ENCODE results near the gene SERPINA6. TPM values are rescaled to one million over a fixed set of nuclear protein-coding genes. Genes with fewer than 3 reads are reported as not detected.
"Not testable (repeated sequence)": the region's sequence is repeated elsewhere in the genome, so short reads cannot be mapped to it uniquely, and the experiment has no call there.

Gene SERPINA6
- total RNA-seq, 2 experiments from 2014 or later, result not detected

- CTCF ChIA-PET, result no interaction called here
- POLR2A ChIA-PET, result no interaction called here
These were observed 20.0 kb downstream of the SERPINA6 start for GRCh38 chr14:94303111-94303510.

- CTCF ChIA-PET, result no interaction called here
- POLR2A ChIA-PET, result no interaction called here
These were observed 25.0 kb downstream of the SERPINA6 start for GRCh38 chr14:94298130-94298529.

GRCh38 chr14:94296181-94296545, 27.0 kb downstream of the SERPINA6 start:
- CTCF ChIA-PET, result interaction anchor here (0.6 kb wide), 1 partner anchor 1937 kb away, joined by 3 read pairs; no protein-coding TSS in a partner anchor

GRCh38 chr14:94295360-94296180, 27.6 kb downstream of the SERPINA6 start:
- POLR2A ChIA-PET, result no interaction called here
- CTCF ChIA-PET, result interaction anchor here (0.6 kb wide), 1 partner anchor 1938 kb away, joined by 3 read pairs; no protein-coding TSS in a partner anchor

More at GRCh38 chr14:94296181-94296545, 27.0 kb downstream of the SERPINA6 start:
- POLR2A ChIA-PET, result not testable (repeated sequence)

GRCh38 chr14:94293578-94293924, 29.6 kb downstream of the SERPINA6 start:
- ChIA-PET POLR2A (interaction anchor here (0.6 kb wide), 2 partner anchors 31 to 164 kb away, joined by 3 read pairs; no protein-coding TSS in a partner anchor), CTCF (no interaction called here)

- CTCF ChIA-PET, result no interaction called here
- POLR2A ChIA-PET, result interaction anchor here (0.6 kb wide), 1 partner anchor 31 kb away, joined by 3 read pairs; no protein-coding TSS in a partner anchor
These were observed 30.1 kb downstream of the SERPINA6 start, which contains the start of gene SERPINA10 for GRCh38 chr14:94292872-94293577. Gene SERPINA10, minus strand, starts transcription at chr14:94293268. Its CDS starts 2,675 bp downstream, at chr14:94290593.

- ChIA-PET POLR2A (no interaction called here), CTCF (no interaction called here)
These were observed 30.6 kb downstream of the SERPINA6 start for GRCh38 chr14:94292526-94292871.

- CTCF ChIA-PET, result no interaction called here
These were observed 31.1 kb downstream of the SERPINA6 start for GRCh38 chr14:94291906-94292525.

GRCh38 chr14:94291159-94291905, 31.8 kb downstream of the SERPINA6 start:
- ChIA-PET CTCF (no interaction called here), POLR2A (no interaction called here)

More at GRCh38 chr14:94291906-94292525, 31.1 kb downstream of the SERPINA6 start:
- POLR2A ChIA-PET, result no interaction called here

- ChIA-PET POLR2A (no interaction called here), CTCF (no interaction called here)
These were observed 32.9 kb downstream of the SERPINA6 start for GRCh38 chr14:94290197-94290596.

GRCh38 chr14:94288610-94289465, 34.3 kb downstream of the SERPINA6 start:
- ChIA-PET POLR2A (no interaction called here), CTCF (no interaction called here)

- POLR2A ChIA-PET, result no interaction called here
- CTCF ChIA-PET, result interaction anchor here (0.7 kb wide), 1 partner anchor 31 kb away, joined by 3 read pairs; no protein-coding TSS in a partner anchor
These were observed 38.0 kb downstream of the SERPINA6 start for GRCh38 chr14:94285158-94285557.

- ChIA-PET POLR2A (no interaction called here), CTCF (no interaction called here)
These were observed 38.9 kb downstream of the SERPINA6 start for GRCh38 chr14:94284221-94284620.

GRCh38 chr14:94282991-94283723, 40.0 kb downstream of the SERPINA6 start:
- POLR2A ChIA-PET, result no interaction called here
- CTCF ChIA-PET, result interaction anchor here (0.7 kb wide), 1 partner anchor 27 kb away, joined by 3 read pairs; no protein-coding TSS in a partner anchor

GRCh38 chr14:94278731-94279130, 44.4 kb downstream of the SERPINA6 start:
- ChIA-PET CTCF (interaction anchor here (1.2 kb wide), 1 partner anchor 9 kb away, joined by 4 read pairs; no protein-coding TSS in a partner anchor), POLR2A (no interaction called here)

- CTCF ChIA-PET, POLR2A ChIA-PET: not testable (repeated sequence)
These were observed 46.1 kb downstream of the SERPINA6 start for GRCh38 chr14:94276898-94277561.

GRCh38 chr14:94269156-94269555, 54.0 kb downstream of the SERPINA6 start:
- POLR2A ChIA-PET, result no interaction called here
- CTCF ChIA-PET, result no interaction called here

GRCh38 chr14:94268582-94268981, 54.6 kb downstream of the SERPINA6 start:
- POLR2A ChIA-PET, result not testable (repeated sequence)

More at GRCh38 chr14:94268582-94268981, 54.6 kb downstream of the SERPINA6 start:
- CTCF ChIA-PET, result not testable (repeated sequence)

Data from activated CD8-positive, alpha-beta memory T cell treated with anti-CD3 and anti-CD28 coated beads for 36 hours (primary cell).